HG02763 (cell line): Measurements from ENCODE around the gene OR10G2.
"Not testable (repeated sequence)": the region's sequence is repeated elsewhere in the genome, so short reads cannot be mapped to it uniquely, and the experiment has no call there.

ENCODE experiments used
- ATAC-seq: cut with Tn5 transposase; IDR thresholded peaks from one replicate; pipeline ENCODE4 v1.9.1; 2021; ENCODE audit warnings: mild to moderate bottlenecking, moderate library complexity; ENCODE audit not compliant: unreplicated experiment

OR10G2 gene

GRCh38 chr14:21602181-21602580, 32.6 kb downstream of the OR10G2 start:
- not testable (repeated sequence) for ATAC-seq

DNA sequence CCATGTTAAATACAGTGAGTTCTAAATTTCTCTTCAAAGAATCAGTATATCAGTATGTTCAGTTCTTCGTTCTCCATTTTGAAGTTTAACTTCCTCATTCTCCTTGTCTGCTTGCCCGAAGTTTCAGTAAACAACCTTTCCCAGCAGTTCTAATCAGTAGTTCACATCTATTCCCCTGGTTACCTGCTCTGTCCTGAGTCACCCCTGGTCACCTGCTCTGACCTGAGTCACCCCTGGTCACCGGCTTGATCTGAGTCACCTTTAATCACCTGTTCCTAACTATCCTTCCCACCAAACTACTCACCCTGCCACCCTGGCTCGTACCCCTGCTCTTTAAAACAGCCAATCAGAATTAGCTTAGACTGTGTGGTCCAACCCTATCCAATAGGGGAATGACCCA, 45.4 kb downstream of the OR10G2 start:
- ATAC-seq = no peak
